HL-60 (cell line): ENCODE measurements around the gene DLG5.

Source experiments
- GABPA ChIP-seq: IDR thresholded peaks from 2 replicates; pipeline ENCODE4 v1.6.1; 2012; ENCODE audit warnings: low read depth
- POLR2AphosphoS5 ChIP-seq: IDR thresholded peaks from 2 replicates; pipeline ENCODE4 v1.6.1; 2012; ENCODE audit warnings: low read depth
- SPI1 ChIP-seq: IDR thresholded peaks from 2 replicates; pipeline ENCODE4 v1.6.1; 2012; ENCODE audit warnings: low read depth, mild to moderate bottlenecking, borderline replicate concordance
- TF ChIP-seq, protein P1 (sequence below): IDR thresholded peaks from one replicate; pipeline ENCODE4 v1.5.1; 2011; ENCODE audit warnings: low read length, control low read depth, inconsistent platforms; ENCODE audit not compliant: insufficient read depth
- TF ChIP-seq, protein P2 (sequence below): IDR thresholded peaks from 2 replicates; pipeline ENCODE4 v1.6.1; 2012; ENCODE audit warnings: low read depth; ENCODE audit not compliant: insufficient replicate concordance

DNA sequence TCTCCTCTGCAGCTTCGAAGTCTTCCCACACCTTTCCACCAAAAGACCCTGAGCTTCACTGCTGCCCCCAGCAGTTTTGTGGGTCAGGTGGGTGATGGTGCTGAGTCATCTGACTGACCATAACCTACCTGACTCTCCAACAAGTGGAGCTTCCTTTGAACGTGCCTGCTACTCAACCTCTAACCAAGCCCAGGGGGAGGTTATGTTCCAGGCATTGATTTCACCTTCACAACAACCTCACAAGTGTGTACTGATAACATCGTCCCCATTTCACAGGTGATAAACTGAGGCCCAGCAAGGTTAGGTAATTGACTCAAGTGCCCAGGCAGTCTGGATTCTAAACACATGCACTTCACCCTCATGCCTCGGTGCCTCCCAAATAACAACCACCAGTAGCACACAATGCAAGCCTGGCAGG is 66.7 kb downstream of the DLG5 start:
- TF ChIP-seq, protein P1, sequence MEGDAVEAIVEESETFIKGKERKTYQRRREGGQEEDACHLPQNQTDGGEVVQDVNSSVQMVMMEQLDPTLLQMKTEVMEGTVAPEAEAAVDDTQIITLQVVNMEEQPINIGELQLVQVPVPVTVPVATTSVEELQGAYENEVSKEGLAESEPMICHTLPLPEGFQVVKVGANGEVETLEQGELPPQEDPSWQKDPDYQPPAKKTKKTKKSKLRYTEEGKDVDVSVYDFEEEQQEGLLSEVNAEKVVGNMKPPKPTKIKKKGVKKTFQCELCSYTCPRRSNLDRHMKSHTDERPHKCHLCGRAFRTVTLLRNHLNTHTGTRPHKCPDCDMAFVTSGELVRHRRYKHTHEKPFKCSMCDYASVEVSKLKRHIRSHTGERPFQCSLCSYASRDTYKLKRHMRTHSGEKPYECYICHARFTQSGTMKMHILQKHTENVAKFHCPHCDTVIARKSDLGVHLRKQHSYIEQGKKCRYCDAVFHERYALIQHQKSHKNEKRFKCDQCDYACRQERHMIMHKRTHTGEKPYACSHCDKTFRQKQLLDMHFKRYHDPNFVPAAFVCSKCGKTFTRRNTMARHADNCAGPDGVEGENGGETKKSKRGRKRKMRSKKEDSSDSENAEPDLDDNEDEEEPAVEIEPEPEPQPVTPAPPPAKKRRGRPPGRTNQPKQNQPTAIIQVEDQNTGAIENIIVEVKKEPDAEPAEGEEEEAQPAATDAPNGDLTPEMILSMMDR: no peak
- TF ChIP-seq, protein P2, sequence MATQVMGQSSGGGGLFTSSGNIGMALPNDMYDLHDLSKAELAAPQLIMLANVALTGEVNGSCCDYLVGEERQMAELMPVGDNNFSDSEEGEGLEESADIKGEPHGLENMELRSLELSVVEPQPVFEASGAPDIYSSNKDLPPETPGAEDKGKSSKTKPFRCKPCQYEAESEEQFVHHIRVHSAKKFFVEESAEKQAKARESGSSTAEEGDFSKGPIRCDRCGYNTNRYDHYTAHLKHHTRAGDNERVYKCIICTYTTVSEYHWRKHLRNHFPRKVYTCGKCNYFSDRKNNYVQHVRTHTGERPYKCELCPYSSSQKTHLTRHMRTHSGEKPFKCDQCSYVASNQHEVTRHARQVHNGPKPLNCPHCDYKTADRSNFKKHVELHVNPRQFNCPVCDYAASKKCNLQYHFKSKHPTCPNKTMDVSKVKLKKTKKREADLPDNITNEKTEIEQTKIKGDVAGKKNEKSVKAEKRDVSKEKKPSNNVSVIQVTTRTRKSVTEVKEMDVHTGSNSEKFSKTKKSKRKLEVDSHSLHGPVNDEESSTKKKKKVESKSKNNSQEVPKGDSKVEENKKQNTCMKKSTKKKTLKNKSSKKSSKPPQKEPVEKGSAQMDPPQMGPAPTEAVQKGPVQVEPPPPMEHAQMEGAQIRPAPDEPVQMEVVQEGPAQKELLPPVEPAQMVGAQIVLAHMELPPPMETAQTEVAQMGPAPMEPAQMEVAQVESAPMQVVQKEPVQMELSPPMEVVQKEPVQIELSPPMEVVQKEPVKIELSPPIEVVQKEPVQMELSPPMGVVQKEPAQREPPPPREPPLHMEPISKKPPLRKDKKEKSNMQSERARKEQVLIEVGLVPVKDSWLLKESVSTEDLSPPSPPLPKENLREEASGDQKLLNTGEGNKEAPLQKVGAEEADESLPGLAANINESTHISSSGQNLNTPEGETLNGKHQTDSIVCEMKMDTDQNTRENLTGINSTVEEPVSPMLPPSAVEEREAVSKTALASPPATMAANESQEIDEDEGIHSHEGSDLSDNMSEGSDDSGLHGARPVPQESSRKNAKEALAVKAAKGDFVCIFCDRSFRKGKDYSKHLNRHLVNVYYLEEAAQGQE: no peak
- TF ChIP-seq GABPA (no peak), POLR2AphosphoS5 (no peak), SPI1 (no peak)
